ENCODE measurements around the gene OR2V1.

DNA sequence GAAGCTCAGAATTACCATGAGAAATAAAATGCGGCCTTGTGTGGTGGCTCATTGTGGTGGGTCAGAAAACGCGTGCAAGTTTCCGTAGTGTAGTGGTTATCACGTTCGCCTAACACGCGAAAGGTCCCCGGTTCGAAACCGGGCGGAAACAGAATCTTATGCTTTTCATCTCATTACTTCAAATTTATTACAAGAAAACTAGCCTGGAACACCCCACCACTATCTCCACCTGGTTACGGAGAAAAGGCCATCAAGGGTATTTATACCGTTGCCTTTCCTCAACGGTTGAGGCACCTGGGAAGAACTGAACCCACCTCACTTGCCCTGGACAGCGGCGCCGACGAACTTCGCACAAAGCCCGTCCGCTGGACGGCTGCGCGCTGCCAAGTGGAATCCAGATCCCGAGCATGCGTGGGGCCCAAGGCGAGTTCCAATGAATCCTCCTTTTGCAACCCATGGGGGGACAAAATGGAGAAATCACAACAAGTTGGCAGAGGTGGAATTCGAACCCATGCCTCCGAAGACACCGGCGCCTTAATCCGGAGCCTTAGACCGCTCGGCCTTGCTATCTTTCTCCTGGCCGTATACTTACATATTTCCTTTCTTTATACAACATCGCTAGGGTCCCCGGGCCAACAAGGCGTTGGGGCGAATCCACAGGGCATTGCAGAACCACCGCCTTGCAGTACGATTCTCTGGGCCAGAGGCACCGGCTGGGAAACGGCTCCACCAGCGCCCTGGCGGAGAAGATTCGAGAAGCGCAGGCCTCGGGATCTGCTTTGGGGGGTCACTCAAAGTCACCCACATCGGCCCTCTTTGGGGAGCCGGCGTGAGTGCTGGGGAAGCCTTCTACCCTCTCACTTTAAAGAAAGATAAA, 33.3 kb upstream of the OR2V1 start:
- TF ChIP-seq, protein P1, sequence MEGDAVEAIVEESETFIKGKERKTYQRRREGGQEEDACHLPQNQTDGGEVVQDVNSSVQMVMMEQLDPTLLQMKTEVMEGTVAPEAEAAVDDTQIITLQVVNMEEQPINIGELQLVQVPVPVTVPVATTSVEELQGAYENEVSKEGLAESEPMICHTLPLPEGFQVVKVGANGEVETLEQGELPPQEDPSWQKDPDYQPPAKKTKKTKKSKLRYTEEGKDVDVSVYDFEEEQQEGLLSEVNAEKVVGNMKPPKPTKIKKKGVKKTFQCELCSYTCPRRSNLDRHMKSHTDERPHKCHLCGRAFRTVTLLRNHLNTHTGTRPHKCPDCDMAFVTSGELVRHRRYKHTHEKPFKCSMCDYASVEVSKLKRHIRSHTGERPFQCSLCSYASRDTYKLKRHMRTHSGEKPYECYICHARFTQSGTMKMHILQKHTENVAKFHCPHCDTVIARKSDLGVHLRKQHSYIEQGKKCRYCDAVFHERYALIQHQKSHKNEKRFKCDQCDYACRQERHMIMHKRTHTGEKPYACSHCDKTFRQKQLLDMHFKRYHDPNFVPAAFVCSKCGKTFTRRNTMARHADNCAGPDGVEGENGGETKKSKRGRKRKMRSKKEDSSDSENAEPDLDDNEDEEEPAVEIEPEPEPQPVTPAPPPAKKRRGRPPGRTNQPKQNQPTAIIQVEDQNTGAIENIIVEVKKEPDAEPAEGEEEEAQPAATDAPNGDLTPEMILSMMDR (conservative IDR thresholded peaks at IDR 0.05; ENCODE audit: low read depth, low read length) = no peak
- TF ChIP-seq POLR2A (IDR thresholded peaks at IDR 0.05; ENCODE audit: low read depth, low read length) = no peak
